Measurements from ENCODE around the gene TMEM150C.
"Not testable (repeated sequence)": the region's sequence is repeated elsewhere in the genome, so short reads cannot be mapped to it uniquely, and the experiment has no call there.

Gene TMEM150C

DNA sequence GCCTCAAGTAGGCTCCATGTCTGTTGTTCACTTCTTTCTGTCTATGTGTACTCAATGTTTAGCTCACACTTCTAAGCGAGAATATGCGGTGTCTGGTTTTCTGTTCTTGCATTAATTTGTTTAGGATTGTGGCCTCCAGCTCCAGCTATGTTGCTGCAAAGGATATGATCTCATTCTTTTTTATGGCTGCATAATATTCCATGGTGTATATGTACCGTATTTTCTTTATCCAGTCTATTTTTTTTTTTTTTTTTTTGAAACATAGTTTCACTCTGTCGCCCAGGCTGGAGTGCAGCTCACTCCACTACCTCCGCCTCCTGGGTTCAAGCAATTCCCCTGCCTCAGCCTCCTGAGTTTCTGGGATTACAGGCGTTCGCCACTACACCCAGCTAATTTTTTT lies 5.7 kb upstream of the TMEM150C start:
- DNase-seq = no peak

GRCh38 chr4:82562564-82562854 lies 721 bp upstream of the TMEM150C start:
- DNase-seq = no peak

DNA sequence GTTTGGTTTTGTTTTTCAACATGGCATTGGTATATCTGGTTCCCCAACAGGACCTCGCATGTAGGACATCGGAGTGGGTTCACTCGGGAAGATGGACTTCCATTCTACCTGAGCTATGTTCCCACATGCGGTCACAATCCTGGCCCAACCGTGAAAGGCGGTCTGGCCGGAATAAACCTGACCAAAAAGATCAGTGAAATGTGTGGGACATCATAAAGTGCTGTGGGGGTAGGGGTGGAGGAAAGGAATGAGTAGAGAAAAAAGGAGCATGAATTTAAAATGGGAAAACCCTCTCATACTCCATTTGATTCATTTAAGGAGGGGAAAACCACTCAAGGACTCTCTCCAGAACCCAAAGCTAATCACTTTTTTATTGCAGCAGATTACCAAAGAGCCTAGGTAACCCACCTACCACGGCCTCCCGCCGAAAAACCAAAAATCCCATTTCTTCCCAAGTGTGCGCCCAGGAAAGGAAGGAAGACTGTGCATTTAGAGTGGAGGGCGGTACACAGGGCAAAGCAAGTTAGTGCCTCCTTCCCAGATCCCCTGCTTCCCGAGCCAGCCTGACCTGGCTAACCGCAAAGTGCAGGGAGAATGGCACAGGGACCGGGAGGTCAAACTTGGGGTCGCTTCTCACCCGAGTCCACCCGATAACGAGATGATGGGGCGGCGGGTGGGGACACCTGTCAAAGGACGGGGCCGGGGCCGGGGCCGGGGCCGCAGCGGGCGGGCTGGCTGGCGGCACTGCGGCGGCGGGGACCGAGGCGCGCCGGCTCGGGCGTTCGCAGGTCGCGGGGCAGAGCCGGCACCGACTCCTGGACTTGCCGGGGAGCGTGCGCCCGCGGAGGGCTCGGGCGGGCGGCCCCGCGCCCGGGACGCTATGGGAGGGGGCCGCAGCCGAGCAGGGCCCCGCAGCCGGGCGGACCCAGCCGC lies 669 bp downstream of the TMEM150C start:
- DNase-seq = no peak

- no peak for DNase-seq
Observed at GRCh38 chr4:82559735-82560120, 2.1 kb downstream of the TMEM150C start.

DNA sequence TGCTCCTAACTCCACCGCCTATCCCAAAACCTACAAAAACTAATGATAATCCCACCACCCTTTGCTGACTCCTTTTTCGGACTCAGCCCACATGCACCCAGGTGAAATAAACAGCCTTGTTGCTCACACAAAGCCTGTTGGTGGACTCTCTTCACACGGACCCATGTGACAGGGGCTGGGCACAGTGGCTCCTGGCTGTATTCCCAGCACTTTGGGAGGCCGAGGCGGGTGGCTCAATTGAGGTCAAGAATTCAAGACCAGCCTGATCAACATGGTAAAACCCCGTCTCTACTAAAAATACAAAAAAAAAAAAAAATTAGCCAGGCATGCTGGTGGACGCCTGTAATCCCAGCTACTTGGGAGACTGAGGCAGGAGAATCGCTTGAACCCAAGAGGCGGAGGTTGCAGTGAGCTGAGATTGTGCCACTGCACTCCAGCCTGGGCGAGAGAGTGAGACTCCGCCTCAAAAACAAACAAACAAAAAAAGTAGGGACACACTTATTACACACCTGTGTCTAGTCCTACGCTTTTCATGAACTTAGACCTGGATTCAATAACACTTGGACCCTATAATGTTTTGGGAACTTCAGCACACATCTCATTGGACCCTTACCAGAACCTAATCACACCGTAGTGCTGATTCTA lies 2.6 kb downstream of the TMEM150C start:
- DNase-seq = not testable (repeated sequence)

- peak; percentile 51 for DNase-seq
Observed at GRCh38 chr4:82555276-82555675, 6.5 kb downstream of the TMEM150C start.

GRCh38 chr4:82553020-82553419 lies 8.8 kb downstream of the TMEM150C start:
- no peak for DNase-seq

DNA sequence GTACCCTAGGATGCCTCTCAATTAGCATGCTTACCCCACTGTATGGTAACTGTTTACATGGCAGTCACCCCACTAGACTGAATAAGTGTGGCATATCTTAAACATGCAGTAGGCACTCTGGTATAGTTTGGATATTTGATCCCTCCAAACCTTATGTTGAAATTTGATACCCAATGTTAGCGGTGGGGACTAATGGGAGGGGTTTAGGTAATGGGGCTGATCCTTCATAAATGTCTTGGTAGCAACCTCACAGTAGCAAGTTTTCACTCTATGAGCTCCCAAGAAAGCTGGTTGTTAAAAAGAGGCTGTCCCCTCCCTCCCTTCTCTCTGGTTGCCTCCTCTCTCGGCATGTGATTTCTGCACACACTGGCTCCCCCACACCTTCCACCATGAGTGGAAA lies 10.1 kb downstream of the TMEM150C start:
- DNase-seq = no peak

- DNase-seq = not testable (repeated sequence)
Observed at GRCh38 chr4:82547850-82548249, 13.9 kb downstream of the TMEM150C start.

GRCh38 chr4:82543131-82543530 lies 18.7 kb downstream of the TMEM150C start:
- DNase-seq = no peak

DNA sequence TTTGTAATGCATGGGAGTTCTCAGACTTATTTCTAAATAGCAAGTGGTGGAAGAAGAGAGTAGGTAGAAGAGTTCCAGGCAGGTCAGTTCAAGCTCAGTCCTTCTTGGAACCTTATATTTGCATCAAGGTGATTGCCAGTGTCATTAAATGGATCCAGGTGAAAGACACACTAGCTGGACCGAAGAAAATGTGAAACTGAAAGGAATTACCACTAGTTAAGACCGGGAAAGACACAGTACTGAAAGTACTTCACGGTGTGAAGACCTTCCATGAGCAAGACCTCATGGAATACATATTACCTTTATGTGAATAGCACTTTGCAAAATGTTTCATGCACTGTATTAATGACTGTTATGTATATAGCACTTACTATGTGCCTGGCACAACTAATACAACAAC lies 19.1 kb downstream of the TMEM150C start:
- no peak for DNase-seq

DNA sequence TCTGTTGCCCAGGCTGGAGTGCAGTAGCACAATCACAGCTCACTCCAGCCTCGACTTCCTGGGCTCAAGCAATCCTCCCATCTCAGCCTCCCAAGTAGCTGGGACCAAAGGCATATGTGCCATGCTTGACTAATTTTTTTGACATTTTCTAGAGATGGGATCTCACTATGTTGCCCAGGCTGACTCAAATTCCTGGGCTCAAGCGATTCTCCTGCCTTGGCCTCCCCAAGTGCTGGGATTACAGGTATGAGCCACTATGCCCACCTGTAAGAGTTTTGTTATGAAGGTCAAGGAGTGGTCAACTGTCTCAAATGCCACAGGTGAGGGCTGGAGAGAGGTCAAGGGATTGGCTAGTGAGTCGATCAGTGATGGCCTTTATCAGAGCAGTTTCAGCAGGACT lies 32.5 kb downstream of the TMEM150C start:
- DNase-seq = no peak

DNA sequence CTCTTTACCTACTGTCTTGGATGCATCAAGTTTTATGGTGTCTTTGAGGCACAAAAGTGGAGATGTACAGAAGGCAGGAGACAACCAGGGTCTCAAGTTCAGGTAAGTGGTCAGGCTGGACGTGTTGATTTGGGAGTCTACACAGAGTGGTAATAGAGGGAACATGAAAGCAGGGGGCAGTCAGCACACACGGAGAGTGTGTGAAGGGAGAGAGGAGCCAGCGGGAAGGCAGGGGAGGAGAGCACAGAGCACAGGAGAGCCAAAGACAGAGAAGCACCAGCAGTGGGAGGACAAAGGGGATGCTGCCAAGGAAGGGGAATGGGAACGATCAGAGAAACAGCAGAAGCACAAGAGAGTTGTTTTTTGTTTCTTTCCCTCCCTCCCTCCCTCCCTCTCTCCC lies 32.9 kb downstream of the TMEM150C start:
- DNase-seq = no peak

DNA sequence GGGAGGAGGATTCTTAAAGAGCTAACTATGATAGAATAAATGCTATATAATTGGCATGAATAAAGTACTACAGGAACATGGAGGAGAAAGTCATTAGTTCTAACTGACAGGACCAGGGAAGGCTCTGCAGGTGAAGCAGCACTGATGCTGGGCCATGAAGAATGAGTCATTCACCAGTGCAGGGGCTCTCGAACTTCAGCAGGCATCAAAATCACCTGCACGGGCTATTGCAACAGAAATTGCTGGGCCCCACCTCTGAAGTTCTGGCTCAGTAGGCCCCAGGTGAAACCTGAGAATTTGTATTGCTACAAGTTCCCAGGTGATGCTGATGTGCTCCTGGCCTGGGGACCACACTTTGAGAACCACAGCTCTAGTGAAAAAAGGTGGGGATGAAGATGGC lies 33.7 kb downstream of the TMEM150C start:
- DNase-seq = no peak

DNA sequence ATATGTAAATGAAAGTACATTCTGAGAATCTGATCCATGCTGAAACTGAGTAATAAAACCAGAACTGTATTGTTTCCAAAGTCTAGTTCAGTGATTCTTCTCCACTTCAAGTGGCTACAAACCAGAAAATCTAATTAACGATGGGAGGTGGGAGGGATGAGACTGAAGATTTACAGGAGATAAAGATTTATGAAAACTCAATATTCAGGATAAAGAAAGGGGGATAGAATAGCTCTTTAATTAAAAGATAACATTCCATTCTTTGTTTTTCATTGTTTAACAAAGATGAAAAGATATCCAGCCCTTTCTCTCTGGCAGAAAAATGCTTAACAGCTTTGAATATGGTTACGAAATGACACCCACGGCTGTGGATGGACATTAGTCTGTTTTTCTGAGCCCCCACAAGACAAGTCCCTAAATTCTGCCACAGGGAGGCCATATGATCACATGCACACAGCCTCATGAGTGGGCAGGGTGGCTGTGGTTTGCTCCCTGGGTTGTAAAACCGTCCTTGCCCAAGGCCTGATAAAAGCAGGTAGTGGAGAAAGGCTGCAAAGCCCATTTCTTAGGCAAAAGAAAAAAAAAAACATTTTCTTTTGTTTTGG lies 36.4 kb downstream of the TMEM150C start:
- peak; percentile 16 for DNase-seq

- no peak for DNase-seq
Observed at GRCh38 chr4:82524570-82525152, 37.1 kb downstream of the TMEM150C start.

- DNase-seq = no peak
Observed at GRCh38 chr4:82523179-82523578, 38.6 kb downstream of the TMEM150C start.

DNA sequence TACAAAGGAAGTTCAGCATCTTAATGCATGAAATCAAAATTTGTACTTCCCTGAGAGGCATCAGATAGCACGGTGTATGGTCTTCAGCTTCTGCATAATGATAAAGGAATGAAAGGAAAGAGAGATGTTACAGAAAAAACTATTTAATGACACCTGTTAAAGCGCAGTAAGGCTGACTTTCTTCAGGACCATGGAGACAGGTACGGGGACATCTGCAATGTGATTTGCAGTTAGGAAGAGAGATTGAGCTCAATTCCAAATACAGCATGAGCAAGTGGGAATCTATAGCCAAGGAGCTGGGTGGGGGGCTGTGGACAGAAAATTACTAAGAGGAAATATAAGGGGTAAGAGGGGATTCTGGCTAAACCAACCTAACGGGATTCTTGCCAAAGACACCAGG lies 39.3 kb downstream of the TMEM150C start:
- DNase-seq = no peak

DNA sequence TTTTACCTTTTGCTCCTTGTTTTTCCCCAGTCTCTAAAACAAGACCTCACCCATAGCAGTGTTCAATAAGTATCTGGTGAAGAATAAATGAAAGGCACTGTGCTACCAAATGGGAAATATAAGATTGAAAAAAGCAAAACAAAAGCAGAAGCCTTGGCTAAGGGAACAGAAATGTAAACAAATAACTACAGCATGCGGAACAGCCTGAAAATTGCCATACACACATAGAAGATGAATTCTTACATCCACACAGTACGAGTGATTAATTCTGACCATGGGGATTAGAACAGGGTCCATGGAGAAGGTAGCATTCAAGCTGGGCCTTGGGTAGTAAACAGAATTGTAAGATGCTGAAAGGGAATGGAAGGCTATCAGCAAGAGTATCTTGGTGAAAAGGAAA lies 40.5 kb downstream of the TMEM150C start:
- DNase-seq = no peak

GRCh38 chr4:82519776-82520175 lies 42.0 kb downstream of the TMEM150C start:
- DNase-seq = no peak

GRCh38 chr4:82519072-82519471 lies 42.7 kb downstream of the TMEM150C start:
- DNase-seq = no peak

- DNase-seq = no peak
Observed at GRCh38 chr4:82517043-82517442, 44.7 kb downstream of the TMEM150C start.

GRCh38 chr4:82515705-82516104 lies 46.1 kb downstream of the TMEM150C start:
- DNase-seq = no peak

DNA sequence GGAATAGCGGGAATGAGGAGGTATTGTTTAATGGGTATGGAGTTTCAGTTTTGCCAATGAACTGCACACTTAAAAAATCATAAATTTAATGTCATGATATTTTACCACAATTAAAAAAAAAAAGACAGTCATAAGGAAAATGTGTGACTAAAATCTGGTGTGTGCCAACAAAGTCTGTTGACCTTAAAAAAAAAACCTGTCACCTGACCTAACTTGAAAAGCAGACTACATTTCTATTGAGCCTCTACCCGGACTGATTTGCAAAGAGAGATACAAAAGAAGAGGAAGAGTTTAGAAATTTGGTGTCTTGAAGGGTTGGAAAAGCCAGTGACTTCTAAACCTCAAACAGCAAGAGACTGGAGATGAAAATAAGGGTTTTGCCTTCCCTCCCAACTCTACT lies 48.4 kb downstream of the TMEM150C start:
- DNase-seq = no peak
